ENCODE measurements around the gene PPCDC.

The PPCDC gene

DNA sequence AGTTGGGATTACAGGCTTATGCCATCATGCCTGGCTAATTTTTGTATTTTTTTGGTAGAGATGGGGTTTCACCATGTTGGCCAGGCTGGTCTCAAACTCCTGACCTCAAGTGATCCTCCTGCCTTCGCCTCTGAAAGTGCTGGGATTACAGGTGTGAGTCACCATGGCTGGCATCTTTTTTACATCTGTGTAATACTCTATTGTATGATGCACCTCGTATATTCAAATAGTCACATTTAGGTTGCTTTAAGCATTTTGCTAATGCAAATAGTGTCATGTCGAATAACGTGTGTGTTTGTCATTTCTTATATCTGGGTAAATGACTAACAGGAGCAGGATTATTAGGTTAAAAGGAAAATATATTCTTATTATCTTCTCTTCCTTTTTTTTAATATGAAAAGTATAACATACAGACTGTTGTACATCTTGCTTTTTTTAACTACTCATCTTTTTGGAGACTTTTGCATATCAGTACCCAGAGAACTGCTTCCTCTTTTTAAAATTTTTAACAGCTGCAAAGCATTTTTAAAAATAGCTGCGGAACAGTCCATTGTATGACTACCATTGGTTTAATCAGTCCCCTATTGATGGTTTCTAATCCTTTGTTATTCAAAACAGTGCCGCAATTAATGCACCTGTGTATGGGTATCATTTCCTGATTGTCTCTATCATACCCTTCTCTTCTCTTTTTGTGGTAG is 14.6 kb upstream of the PPCDC start:
- no peak for DNase-seq (ENCODE audit: low read depth in 2 of 2)

DNA sequence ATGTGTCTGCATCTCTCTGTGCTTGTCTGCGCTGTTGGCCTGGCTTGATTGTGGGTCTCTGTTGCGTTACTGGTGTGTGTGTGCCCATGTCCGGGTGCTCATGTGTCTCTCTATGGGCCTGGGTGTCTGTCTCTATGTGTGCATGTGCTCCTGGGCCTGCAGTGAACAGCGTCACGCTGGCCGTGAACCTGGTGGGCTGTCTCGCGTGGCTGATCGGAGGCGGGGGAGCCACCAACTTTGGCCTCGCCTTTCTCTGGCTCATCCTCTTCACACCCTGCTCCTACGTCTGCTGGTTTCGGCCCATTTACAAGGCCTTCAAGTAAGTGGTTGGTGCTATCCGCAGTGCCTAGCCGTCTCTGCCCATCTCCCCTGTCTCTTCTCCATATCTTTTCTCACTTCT is 7.0 kb upstream of the PPCDC start:
- DNase-seq (ENCODE audit: low read depth in 2 of 2) = no peak

DNA sequence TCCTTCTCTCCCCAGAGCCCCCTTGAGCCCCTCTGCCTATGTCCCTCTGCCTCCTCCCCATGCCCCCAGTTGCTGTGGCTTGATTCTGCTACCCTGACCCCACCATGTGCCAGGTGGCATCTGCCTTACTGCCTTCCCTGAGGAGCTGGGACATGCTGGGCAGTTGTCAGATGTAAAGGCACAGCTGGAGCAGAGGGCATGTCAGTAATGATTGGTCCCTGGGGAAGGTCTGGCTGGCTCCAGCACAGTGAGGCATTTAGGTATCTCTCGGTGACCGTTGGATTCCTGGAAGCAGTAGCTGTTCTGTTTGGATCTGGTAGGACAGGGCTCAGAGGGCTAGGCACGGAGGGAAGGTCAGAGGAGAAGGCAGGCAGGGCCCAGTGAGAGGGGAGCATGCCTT is 3.5 kb upstream of the PPCDC start:
- DNase-seq (ENCODE audit: low read depth in 2 of 2) = no peak

DNA sequence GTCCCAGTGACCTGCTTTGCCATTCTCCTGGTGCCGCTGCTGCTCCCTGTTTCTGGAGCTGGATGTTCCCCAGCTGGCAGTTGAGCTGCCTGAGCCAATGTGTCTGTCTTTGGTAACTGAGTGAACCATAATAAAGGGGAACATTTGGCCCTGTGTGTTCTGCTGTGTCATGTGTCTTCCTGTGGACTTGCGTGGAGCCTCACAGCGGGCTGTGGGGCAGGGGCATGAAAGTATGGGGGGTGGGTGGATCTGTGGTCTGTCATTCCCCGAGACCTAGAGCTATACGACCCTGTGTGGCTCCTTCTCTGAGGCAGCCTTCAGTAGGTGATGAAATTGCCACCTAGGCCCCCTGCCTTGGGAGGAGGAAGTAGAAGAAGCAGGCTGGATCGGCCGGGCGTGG is 2.0 kb upstream of the PPCDC start:
- no peak for DNase-seq (ENCODE audit: low read depth in 2 of 2)

DNA sequence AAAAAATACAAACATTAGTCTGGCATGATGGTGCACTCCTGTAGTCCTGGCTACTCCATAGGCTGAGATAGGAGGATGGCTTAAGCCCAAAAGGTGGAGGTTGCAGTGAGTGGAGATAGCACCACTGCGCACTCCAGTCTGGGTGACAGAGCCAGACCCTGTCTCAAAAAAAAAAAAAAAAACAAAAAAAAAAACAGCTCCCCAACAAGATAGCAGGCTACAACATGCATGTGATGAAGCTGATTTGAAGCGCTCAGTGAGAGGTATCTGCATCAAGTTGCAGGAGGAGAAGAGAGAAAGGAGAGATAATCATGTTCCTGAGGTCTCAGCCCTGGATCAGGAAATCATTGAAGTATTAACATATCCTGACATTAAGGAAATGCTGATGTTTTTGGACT is 608 bp upstream of the PPCDC start:
- DNase-seq (ENCODE audit: low read depth in 2 of 2) = no peak

DNA sequence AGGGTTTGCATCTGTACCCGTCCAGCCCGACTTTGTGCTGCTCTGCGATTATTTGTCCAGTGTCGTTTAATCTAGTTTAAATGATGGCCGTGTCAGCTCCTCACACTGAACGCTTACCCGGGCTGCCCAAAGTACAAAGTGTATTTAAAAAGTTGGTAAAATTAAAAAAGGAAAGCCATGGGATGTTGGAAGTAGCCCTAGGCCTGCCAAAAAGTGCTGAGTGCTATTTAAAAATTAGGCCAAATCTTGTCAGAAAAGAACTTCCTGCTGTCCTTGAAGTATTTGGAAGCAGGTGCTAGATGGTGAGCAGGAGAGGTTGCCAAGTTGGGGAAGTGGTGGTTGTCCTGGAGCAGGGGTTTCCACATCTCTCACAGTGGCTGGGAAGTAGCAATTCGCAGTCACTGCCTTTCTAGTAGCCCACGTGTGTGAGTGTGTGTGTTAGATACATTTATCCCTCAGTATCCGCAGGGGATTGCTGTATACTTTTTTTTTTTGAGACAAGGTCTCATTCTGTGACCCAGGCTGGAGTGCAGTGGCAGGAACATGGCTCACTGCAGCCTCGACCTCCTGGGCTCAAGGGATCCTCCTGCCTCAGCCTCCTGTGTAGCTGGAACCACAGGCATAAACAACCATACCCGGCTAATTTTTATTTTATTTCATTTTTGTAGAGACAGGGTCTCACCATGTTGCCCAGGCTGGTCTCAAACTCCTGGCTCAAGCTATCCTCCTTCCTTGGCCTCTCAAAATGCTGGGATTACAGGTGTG is 664 bp downstream of the PPCDC start:
- DNase-seq (ENCODE audit: low read depth in 2 of 2) = no peak

DNA sequence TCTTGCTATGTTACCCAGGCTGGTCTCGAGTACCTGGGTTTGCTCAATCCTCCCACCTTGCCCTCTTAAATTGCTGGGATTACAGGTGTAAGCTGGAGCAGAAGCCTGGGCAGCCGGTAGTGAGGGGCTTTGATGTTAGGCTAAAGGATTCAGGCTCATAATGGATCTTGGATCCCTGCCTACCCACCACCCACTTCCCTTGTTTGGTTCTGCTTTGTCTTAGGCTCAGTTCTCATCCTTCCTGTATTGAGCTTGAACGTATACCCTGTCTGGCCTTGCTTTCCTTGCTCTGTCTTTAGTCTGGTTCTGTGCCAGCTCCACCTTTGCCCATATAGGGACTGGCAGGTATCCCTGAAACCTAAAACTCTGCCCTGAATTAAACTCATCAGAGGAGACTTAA is 1.7 kb downstream of the PPCDC start:
- no peak for DNase-seq (ENCODE audit: low read depth in 2 of 2)

DNA sequence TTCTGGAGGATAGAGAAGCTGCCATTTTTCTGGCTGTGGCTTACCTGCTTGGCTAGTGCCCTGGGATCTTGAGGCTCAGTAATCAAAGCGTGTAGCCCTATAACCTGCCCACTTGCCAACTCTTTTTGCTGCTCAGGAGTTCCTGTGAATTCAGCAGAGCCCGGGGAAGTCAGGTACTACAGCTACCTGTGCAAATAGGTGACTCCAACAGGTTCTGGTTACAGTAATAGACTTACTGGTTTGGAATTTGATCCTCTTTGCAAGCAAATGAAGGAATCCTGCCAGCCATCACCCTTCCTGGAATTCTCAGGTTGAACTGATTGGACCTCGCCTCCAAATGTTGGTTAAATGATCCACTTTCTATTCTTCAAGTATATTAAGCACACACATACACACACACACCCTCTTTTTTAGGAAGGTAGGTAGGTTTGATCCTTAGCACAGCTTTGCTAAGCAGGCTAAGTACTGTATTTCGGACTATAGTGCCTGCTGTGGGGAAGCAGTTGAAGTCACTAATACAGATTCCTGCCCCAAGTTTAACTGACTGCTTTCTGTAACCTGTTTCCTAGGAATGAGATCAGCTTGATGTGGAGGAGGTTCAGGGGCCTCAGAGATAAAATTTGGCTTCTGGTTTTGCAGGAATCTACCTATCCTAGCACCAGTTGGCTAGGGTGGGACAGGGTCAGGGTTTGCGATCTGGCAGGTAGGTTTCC is 2.3 kb downstream of the PPCDC start:
- DNase-seq (ENCODE audit: low read depth in 2 of 2) = no peak

DNA sequence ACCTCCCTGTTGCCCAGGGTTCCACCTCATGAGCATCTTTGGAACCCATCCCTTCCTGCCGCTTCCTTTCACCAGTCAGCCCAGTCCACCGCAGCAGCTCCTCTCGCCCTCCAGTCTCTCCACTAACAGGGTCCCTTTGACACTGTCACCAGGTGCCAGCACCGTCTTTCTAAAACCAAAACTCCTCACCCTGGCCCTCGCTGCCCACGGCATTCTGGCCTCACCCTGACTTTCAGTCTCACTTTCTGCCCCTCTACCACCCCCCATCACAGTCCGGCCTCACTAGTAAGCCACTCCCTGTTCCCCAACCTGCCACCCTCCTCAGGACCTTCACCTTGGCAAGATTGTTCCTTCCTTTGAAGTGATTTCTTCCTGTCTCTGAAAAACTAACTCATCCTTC is 4.2 kb downstream of the PPCDC start:
- DNase-seq (ENCODE audit: low read depth in 2 of 2) = no peak

DNA sequence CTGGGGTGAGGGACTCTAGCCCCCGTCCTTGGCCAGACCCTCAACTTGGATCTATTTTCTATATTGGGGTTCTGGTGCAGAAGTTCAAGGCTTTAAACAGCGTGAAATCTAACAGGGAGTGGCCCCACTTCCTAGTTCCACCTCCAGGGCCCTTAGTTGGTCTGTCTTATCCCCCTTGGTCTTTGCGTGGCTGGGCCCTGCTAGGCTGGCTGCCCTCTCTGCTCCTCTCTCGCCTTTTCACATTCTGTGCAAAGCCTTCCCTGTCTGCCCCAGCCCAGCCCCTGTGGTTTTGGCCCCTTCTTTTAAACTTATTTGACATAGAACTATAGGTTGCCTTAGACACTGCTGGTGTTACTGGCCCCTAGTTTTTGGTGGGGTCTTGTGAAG is 5.6 kb downstream of the PPCDC start:
- DNase-seq (ENCODE audit: low read depth in 2 of 2) = no peak

DNA sequence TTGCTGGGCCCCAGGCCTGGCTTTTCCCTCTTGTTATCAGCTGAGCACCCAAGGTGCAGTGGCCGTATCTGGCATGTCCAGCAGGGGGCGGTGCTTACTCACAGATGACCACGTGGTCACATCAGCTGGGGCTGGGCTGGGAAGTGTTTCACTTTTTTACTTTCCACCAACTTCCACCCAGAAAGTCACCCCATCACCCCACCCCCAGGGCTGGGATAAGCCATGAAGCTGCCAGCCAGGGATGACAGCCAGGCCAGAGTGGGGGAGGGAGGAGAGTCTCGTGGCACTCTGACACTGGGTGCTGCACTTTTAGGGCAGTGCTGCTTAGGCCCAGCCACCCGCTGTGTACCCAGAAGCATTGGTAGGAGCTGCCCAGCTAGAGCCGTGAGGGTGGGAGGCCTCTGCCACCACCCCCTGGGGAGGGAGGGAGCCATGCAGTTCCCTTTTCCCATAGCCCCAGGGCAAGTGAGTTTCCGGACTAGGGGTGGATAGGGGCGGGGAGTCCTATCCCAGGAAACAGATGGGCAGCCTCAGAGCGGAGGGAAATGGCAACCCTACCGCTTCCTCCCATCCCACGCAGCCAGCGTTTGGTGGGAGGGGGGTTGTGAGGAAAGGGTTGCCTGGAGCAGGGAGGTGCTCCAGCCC is 6.1 kb downstream of the PPCDC start:
- DNase-seq (ENCODE audit: low read depth in 2 of 2) = peak; percentile 62 to 72

DNA sequence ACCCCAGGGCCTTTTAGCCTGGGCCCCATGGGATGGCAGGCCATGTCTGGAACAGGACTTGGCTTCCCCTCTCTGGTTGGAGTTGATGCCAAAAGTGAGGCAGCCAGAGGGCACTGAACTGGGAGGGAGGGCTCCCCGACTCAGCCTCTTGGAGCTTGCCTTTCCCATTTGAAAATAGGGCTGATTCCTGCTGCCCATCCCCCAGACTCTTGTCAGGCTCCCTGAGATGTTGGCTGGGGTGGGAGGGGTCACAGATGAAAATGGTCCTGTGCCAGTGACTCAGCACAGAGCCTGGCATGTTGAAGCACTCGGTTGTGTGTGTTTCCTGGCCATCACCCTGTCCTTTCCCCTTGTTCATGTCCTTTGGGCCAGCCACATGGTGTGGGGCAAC is 6.6 kb downstream of the PPCDC start:
- DNase-seq (ENCODE audit: low read depth in 2 of 2) = no peak

DNA sequence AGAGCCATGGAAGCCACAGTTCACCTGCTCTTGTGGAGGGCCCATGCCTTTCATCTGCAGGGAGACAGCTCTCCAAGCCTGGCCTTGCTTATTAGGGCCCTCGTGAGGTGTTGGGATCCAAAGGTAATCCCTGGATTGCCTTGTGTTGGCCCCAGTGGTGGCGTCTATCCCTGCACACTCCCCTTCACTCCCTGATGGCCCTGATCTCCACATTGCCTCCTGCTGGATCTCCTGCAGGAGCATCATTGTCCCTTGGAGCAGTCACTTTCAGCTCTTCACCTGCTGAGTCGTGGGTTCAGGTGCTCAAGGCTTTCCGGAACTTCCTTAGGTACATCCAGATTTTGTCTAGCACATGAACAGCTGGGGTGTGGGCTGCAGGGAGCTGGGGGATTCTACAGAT is 7.0 kb downstream of the PPCDC start:
- no peak for DNase-seq (ENCODE audit: low read depth in 2 of 2)

DNA sequence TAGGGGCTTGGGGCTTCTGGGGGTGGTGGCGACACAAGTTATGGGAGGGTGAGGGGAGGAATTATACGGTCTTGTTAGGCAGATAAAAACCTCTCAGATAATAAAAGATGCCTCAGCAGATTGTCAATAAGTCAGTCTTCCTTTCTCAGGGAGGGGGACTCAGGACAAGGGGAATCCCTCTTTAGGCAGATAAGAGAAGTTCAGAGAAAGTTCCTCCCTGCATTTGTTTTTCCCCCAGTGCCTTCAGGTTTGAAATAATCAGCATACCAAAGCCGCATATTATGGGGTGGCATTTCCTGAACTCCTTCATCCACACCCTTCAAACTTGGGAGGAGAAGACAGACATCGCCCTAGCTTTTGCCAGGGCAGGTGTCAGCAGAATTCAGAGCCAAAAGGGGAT is 8.5 kb downstream of the PPCDC start:
- no peak for DNase-seq (ENCODE audit: low read depth in 2 of 2)

DNA sequence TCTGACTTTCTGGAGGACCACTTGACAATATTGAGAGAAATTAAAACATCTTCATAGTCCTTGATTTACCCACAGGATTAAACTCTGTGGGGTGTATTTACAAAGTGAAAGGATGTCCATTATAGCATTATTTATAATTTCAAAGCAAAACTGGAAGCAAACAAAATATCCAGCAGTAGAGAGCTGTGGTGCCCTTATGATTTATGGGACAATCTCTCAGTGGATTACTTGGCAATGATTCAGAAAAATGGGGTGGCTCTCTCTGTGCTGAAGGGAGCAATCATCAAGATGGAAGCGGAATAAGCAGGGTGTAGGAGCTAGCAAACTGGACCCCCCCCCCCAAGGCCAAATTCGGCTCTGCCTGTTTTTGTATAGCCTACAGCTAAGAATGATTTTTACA is 9.0 kb downstream of the PPCDC start:
- no peak for DNase-seq (ENCODE audit: low read depth in 2 of 2)

DNA sequence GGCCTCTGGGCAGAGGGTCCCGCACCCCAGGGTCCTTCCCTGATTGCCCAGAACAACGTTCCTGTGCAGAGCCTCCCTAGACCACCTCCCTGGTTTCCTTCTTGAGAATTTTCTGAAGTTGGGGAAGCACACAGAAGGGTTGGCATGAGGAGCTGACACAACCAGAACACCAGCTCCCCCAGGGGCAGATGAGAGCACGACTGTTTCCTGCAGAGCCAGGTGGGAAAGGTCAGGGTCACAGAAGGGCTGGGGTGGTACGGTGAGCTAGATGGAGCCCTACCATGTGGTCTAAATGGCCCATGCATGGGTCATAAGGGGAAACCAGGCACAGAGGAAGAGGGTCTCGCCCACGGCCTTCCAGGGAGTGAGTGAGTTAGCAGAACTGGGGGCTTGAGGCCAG is 10.4 kb downstream of the PPCDC start:
- no peak for DNase-seq (ENCODE audit: low read depth in 2 of 2)

DNA sequence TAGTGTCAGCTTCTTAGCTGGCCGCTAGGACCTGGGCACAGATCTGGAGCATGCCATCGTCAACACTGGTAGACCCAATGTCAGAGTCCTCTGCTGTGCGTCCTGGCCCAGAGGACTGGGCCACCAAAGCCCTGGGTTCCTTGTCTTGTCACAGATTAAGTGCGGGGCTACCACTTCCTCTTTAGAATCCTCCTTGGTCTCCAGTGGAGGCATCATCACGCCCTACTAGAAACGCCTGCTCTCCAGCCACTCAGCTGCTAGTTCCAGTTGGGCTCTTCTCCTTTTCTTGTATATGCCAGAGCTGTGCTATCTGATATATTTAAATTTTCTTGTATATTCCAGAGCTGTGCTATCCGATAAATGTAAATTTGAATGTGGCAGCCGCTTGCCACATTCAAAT is 11.2 kb downstream of the PPCDC start:
- DNase-seq (ENCODE audit: low read depth in 2 of 2) = no peak

DNA sequence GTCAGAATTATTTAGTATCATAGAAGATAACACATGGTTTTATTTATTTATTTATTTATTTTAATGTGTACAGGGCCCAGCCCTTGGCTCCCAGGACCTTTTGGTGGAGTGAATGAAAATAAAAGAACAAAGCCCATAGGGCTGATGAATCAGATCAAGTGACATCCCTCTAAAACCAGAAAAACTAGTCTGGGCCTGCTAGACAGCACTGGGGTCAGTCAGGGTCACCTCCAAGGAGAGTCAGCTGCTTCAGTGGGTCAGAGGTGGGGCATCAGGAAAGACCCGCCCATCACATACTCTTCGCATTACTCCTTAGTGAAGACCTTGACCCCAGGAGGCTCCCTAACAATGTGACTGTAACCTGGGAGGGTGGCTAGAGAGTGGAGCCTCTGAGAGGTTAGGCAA is 12.8 kb downstream of the PPCDC start:
- DNase-seq (ENCODE audit: low read depth in 2 of 2) = no peak

DNA sequence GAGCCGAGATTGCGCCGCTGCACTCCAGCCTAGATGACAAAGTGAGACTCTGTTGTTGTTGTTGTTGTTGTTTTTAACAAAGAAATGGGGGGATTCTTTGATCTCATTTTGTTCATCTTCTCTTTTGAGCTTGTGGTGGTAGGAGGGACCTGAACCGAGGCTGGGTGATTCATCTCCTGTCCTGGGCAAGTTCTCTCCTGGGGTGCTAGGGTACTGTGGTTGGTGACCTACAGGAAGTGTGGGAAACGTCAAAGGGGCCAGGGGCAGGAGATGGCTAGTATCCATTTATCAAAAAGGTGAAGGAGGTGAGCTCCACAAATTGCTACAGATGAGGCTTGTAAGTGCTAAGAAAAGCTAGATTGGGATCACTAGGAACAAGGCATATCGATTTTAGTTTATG is 14.3 kb downstream of the PPCDC start:
- no peak for DNase-seq (ENCODE audit: low read depth in 2 of 2)

DNA sequence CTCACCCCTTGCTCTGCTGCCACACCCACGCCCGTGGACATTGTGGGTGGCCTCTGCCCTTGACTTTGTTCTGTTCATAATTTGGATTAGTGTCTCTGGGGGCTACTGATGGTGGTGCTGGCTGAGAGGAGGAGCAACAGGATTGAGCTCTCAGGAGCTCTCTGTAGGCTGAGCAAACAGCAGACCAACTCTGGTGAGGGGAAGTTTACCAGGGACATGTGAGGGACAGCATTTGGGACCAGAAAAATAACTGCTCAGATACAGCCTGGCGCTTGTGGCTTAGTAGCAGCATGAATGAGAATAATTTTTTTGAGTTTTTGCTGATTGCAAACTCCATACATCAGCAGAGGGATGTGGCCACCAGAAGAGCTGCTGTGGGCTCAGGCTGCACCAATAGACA is 14.8 kb downstream of the PPCDC start:
- DNase-seq (ENCODE audit: low read depth in 2 of 2) = no peak

DNA sequence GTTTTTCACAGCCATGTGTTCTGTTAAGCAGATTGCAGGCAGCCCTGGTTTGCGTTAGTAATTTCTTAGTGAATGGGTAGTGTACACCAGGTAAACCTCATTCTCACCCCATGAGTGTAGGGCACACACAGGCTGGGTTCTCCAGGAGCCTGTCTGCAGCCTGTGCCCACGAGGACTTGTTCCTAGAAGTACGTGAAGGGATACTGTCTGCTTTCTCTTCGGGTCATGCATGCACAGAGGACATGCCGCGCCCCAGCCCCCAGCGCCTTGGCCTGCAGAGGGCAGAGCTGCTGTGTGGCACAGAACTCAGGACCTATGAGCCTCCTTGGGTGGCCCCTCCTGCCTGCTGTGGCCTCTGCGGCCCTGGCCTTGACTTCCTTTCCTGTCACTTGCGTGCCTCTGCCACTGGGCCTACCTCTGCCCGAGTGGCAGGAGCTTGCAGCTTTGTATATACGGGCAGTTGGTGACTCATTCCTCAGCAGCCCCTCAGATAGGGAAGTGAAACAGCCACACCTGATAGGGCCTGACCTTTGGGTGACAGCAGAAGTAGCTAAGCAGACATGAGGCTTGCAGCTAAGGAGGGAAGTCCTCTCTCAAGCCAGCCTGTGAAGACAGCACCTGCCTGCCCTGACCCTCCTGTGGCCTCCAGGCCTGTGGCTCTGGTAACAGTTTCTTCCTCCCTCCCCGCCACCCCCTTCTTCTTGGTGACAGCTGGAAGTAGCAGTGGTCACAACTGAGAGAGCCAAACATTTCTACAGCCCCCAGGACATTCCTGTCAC is 19.5 kb downstream of the PPCDC start:
- DNase-seq (ENCODE audit: low read depth in 2 of 2) = peak; percentile 36 to 52

Data from stimulated activated CD8-positive, alpha-beta memory T cell treated with anti-CD3 and anti-CD28 coated beads, Interleukin-15, amount 100 ng/mL, for 4 hours (primary cell).